NOMO-1 treated with dmso at 0.1 percent for 144 hours (cell line): Measurements from ENCODE around the gene HBD.

Source experiments
- DNase-seq: peaks from one replicate; lab custom pipeline; 2025; ENCODE audit not compliant: unreplicated experiment; lab: John Stamatoyannopoulos, UW

HBD gene

DNA sequence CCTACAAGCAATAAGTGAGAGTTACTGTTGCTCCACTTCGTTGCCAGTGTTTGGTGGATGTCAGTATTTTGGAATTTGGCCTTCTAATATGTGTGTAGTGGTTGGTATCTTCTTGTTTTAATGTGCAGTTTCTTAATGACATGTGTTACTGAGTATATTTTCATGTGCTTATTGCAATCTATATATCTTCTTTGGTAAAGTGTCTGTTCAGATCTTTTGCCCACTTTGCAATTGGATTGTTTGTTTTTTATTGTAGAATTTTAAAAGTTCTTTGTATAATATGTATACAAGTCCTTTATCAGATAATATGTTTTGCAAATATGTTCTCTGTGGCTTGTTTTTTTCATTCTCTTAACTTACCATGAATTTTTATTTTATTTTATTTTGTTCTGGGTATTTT, 41.5 kb downstream of the HBD start:
- no peak for DNase-seq

GRCh38 chr11:5188201-5188600, 46.1 kb downstream of the HBD start:
- no peak for DNase-seq
